Suppressor macrophage (primary cell): ENCODE measurements around the gene ERFE.
"Not testable (repeated sequence)": the region's sequence is repeated elsewhere in the genome, so short reads cannot be mapped to it uniquely, and the experiment has no call there.

ENCODE experiments used
- DNase-seq, 4 experiments: peaks; one replicate each; pipeline ENCODE4 v3.0.0-alpha.2; 2020 to 2022
- total RNA-seq, 17 experiments: gene quantifications; one replicate each; lab custom pipeline; 2026; ENCODE audit warnings: mixed read lengths in 6 of 17, inconsistent platforms in 3 of 17; lab: John Stamatoyannopoulos, UW

ERFE gene
- 0 to 3.3 (median 0.42) reads per million in 17 experiments for total RNA-seq

GRCh38 chr2:238158509-238159070, at the start of gene ERFE:
Gene ERFE, plus strand, starts transcription at chr2:238158970. Its CDS starts 38 bp downstream, at chr2:238159008.
- peak; percentile 48 to 71 (median 53) for DNase-seq

GRCh38 chr2:238113611-238114010, 45.2 kb upstream of the ERFE start:
- no peak for DNase-seq

GRCh38 chr2:238114331-238114841, 44.4 kb upstream of the ERFE start:
- no peak for DNase-seq

GRCh38 chr2:238114851-238115660, 43.7 kb upstream of the ERFE start:
- no peak for DNase-seq

- DNase-seq, result not testable (repeated sequence)
Observed at GRCh38 chr2:238115709-238116108, 43.1 kb upstream of the ERFE start.

GRCh38 chr2:238116298-238117198, 42.2 kb upstream of the ERFE start:
- no peak for DNase-seq

- DNase-seq, result no peak
Observed at GRCh38 chr2:238117199-238118154, 41.3 kb upstream of the ERFE start.

GRCh38 chr2:238119756-238120462, 38.9 kb upstream of the ERFE start:
- no peak for DNase-seq

- DNase-seq, result no peak
Observed at GRCh38 chr2:238120463-238121298, 38.1 kb upstream of the ERFE start.

GRCh38 chr2:238121511-238122286, 37.1 kb upstream of the ERFE start:
- DNase-seq, result no peak

- no peak for DNase-seq
Observed at GRCh38 chr2:238122287-238123217, 36.2 kb upstream of the ERFE start.

GRCh38 chr2:238123218-238123971, 35.4 kb upstream of the ERFE start:
- no peak for DNase-seq

- DNase-seq, result no peak
Observed at GRCh38 chr2:238123991-238124470, 34.7 kb upstream of the ERFE start.

- no peak for DNase-seq
Observed at GRCh38 chr2:238124488-238125126, 34.2 kb upstream of the ERFE start.

GRCh38 chr2:238125127-238125885, 33.5 kb upstream of the ERFE start:
- DNase-seq, result no peak

GRCh38 chr2:238126338-238126737, 32.4 kb upstream of the ERFE start:
- no peak for DNase-seq
